Measurements from ENCODE around the gene CMPK2.
"Not testable (repeated sequence)": the region's sequence is repeated elsewhere in the genome, so short reads cannot be mapped to it uniquely, and the experiment has no call there.

Gene CMPK2

GRCh38 chr2:6880200-6880733, 14.6 kb upstream of the CMPK2 start:
- peak; percentile 40 for DNase-seq (ENCODE audit: low read depth)

GRCh38 chr2:6879011-6879410, 13.3 kb upstream of the CMPK2 start:
- DNase-seq (ENCODE audit: low read depth), result peak; percentile 52

GRCh38 chr2:6878549-6878948, 12.8 kb upstream of the CMPK2 start:
- DNase-seq (ENCODE audit: low read depth), result peak; percentile 26

- peak; percentile 46 for DNase-seq (ENCODE audit: low read depth)
These were observed 11.9 kb upstream of the CMPK2 start, which contains the start of gene RSAD2 for GRCh38 chr2:6877402-6878304. TSS of gene RSAD2 (plus strand) at chr2:6877777. CDS start at chr2:6877801, 24 bp downstream.

GRCh38 chr2:6876309-6876708, 10.6 kb upstream of the CMPK2 start:
- no peak for DNase-seq (ENCODE audit: low read depth)

- no peak for DNase-seq (ENCODE audit: low read depth)
These were observed 8.3 kb upstream of the CMPK2 start for GRCh38 chr2:6874032-6874431.

- no peak for DNase-seq (ENCODE audit: low read depth)
These were observed 6.7 kb upstream of the CMPK2 start for GRCh38 chr2:6872394-6872793.

- no peak for DNase-seq (ENCODE audit: low read depth)
These were observed 1.3 kb upstream of the CMPK2 start for GRCh38 chr2:6866982-6867381.

GRCh38 chr2:6866275-6866671, 566 bp upstream of the CMPK2 start:
- peak; percentile 42 for DNase-seq (ENCODE audit: low read depth)

- DNase-seq (ENCODE audit: low read depth), result no peak
These were observed 773 bp downstream of the CMPK2 start for GRCh38 chr2:6864923-6865345.

GRCh38 chr2:6864231-6864754, 1.4 kb downstream of the CMPK2 start:
- DNase-seq (ENCODE audit: low read depth), result no peak

GRCh38 chr2:6863792-6864191, 1.9 kb downstream of the CMPK2 start:
- DNase-seq (ENCODE audit: low read depth), result no peak

GRCh38 chr2:6860296-6860695, 5.4 kb downstream of the CMPK2 start:
- DNase-seq (ENCODE audit: low read depth), result no peak

GRCh38 chr2:6858466-6859027, 7.2 kb downstream of the CMPK2 start:
- DNase-seq (ENCODE audit: low read depth), result not testable (repeated sequence)

GRCh38 chr2:6856548-6856920, 9.2 kb downstream of the CMPK2 start:
- no peak for DNase-seq (ENCODE audit: low read depth)

- peak; percentile 56 for DNase-seq (ENCODE audit: low read depth)
These were observed 9.7 kb downstream of the CMPK2 start for GRCh38 chr2:6855860-6856547.

- no peak for DNase-seq (ENCODE audit: low read depth)
These were observed 11.3 kb downstream of the CMPK2 start for GRCh38 chr2:6854416-6854815.

GRCh38 chr2:6852195-6852594, 13.5 kb downstream of the CMPK2 start:
- DNase-seq (ENCODE audit: low read depth), result no peak

- DNase-seq (ENCODE audit: low read depth), result no peak
These were observed 18.6 kb downstream of the CMPK2 start for GRCh38 chr2:6846967-6847681.

- peak; percentile 16 for DNase-seq (ENCODE audit: low read depth)
These were observed 19.2 kb downstream of the CMPK2 start for GRCh38 chr2:6846540-6846939.

- DNase-seq (ENCODE audit: low read depth), result no peak
These were observed 19.8 kb downstream of the CMPK2 start for GRCh38 chr2:6845903-6846302.

GRCh38 chr2:6845312-6845711, 20.4 kb downstream of the CMPK2 start:
- peak; percentile 53 for DNase-seq (ENCODE audit: low read depth)

Data from amniotic epithelial cell (primary cell).